Activated CD8-positive, alpha-beta memory T cell treated with anti-CD3 and anti-CD28 coated beads, Interleukin-2, amount 10 ng/mL, durations not matched to agents 7 days and 5 days (primary cell): ENCODE measurements around the gene LIFR. TPM values are rescaled to one million over a fixed set of nuclear protein-coding genes. Genes with fewer than 3 reads are reported as not detected.
"Not testable (repeated sequence)": the region's sequence is repeated elsewhere in the genome, so short reads cannot be mapped to it uniquely, and the experiment has no call there.

Source experiments
- ATAC-seq: fragments of 150-1000 bp; cut with Tn5 transposase; one replicate; pipeline ENCODE4 v1.10.0; 2021; ENCODE audit warnings: moderate library complexity
- CTCF ChIA-PET: fragments of 350-600 bp; sonication (Branson Sonifier 250); formaldehyde crosslinking; loops from one replicate; lab custom pipeline; 2021; ENCODE audit warnings: antibody characterized with exemption; lab: Charles Lee
- DNase-seq: peaks from one replicate; pipeline ENCODE4 v3.0.0-alpha.2; 2020
- H3K27ac Mint-ChIP-seq: one replicate; pipeline ENCODE4 v1.8.0; 2021; ENCODE audit warnings: mild to moderate bottlenecking, mixed read lengths
- H3K27me3 Mint-ChIP-seq: one replicate; pipeline ENCODE4 v1.8.0; 2021; ENCODE audit warnings: mixed read lengths
- H3K36me3 Mint-ChIP-seq: one replicate; pipeline ENCODE4 v1.8.0; 2021; ENCODE audit warnings: mild to moderate bottlenecking, mixed read lengths
- H3K4me1 Mint-ChIP-seq: one replicate; pipeline ENCODE4 v1.8.0; 2021; ENCODE audit warnings: mixed read lengths
- H3K4me3 Mint-ChIP-seq: one replicate; pipeline ENCODE4 v1.8.0; 2021; ENCODE audit warnings: mild to moderate bottlenecking, moderate library complexity, mixed read lengths
- H3K9me3 Mint-ChIP-seq: one replicate; pipeline ENCODE4 v1.8.0; 2022; ENCODE audit warnings: low read depth, mixed read lengths
- total RNA-seq, 2 experiments: library from RNA; stranded (reverse); gene quantifications; one replicate each; pipeline ENCODE4 v1.2.3, GENCODE V29; 2021

Gene LIFR
- total RNA-seq, 2 experiments from 2014 or later = not detected

GRCh38 chr5:38573521-38573920 is 17.1 kb upstream of the LIFR start:
- H3K27me3 Mint-ChIP-seq = peaks cover 19% of the 10 kb centered on the region

GRCh38 chr5:38569180-38569579 is 12.7 kb upstream of the LIFR start:
- CTCF ChIA-PET = no interaction called here
- H3K36me3 Mint-ChIP-seq = no peaks in the 10 kb centered on the region
- H3K4me1 Mint-ChIP-seq = no peaks in the 10 kb centered on the region
- H3K4me3 Mint-ChIP-seq = no peak overlapping the region
- H3K27me3 Mint-ChIP-seq = peaks cover 25% of the 10 kb centered on the region
- ATAC-seq = no peak
- H3K27ac Mint-ChIP-seq = no peak overlapping the region
- H3K9me3 Mint-ChIP-seq = no peaks in the 10 kb centered on the region
- DNase-seq = no peak

More at GRCh38 chr5:38573521-38573920, 17.1 kb upstream of the LIFR start:
- no peak overlapping the region for H3K27ac Mint-ChIP-seq
- H3K4me1 Mint-ChIP-seq = no peaks in the 10 kb centered on the region
- no peaks in the 10 kb centered on the region for H3K9me3 Mint-ChIP-seq
- no peak for ATAC-seq
- H3K4me3 Mint-ChIP-seq = no peak overlapping the region
- CTCF ChIA-PET = no interaction called here
- no peaks in the 10 kb centered on the region for H3K36me3 Mint-ChIP-seq
- no peak for DNase-seq

GRCh38 chr5:38567306-38567705 is 10.9 kb upstream of the LIFR start:
- H3K27ac Mint-ChIP-seq, H3K9me3 Mint-ChIP-seq, H3K4me1 Mint-ChIP-seq, ATAC-seq, DNase-seq, H3K4me3 Mint-ChIP-seq, CTCF ChIA-PET, H3K36me3 Mint-ChIP-seq: not testable (repeated sequence)
- H3K27me3 Mint-ChIP-seq = peaks cover 34% of the 10 kb centered on the region

GRCh38 chr5:38563624-38564023 is 7.2 kb upstream of the LIFR start:
- H3K9me3 Mint-ChIP-seq = no peaks in the 10 kb centered on the region
- no peak overlapping the region for H3K4me3 Mint-ChIP-seq
- CTCF ChIA-PET = interaction anchor here (0.6 kb wide), 1 partner anchor 516 kb away, joined by 3 read pairs; no protein-coding TSS in a partner anchor
- H3K27ac Mint-ChIP-seq = no peak overlapping the region
- ATAC-seq (no peak), DNase-seq (no peak)
- no peaks in the 10 kb centered on the region for H3K36me3 Mint-ChIP-seq
- H3K27me3 Mint-ChIP-seq = peaks cover 45% of the 10 kb centered on the region
- H3K4me1 Mint-ChIP-seq = no peaks in the 10 kb centered on the region

- Mint-ChIP-seq H3K27me3 (peaks cover 48% of the 10 kb centered on the region), H3K4me3 (no peak overlapping the region), H3K36me3 (no peaks in the 10 kb centered on the region), H3K27ac (no peak overlapping the region), H3K4me1 (peaks cover under 1% of the 10 kb centered on the region), H3K9me3 (no peaks in the 10 kb centered on the region)
- DNase-seq (no peak), ATAC-seq (no peak)
- CTCF ChIA-PET = no interaction called here
These were observed 6.2 kb upstream of the LIFR start for GRCh38 chr5:38562444-38563210.

- ATAC-seq (no peak), DNase-seq (no peak)
- H3K9me3 Mint-ChIP-seq = no peaks in the 10 kb centered on the region
- peaks cover 9% of the 10 kb centered on the region for H3K4me1 Mint-ChIP-seq
- no peak overlapping the region for H3K27ac Mint-ChIP-seq
- H3K36me3 Mint-ChIP-seq = no peaks in the 10 kb centered on the region
- H3K27me3 Mint-ChIP-seq = peaks cover 71% of the 10 kb centered on the region
- no peak overlapping the region for H3K4me3 Mint-ChIP-seq
- CTCF ChIA-PET = interaction anchor here (1.0 kb wide), 1 partner anchor 9 kb away, joined by 3 read pairs; no protein-coding TSS in a partner anchor
These were observed 3.0 kb upstream of the LIFR start for GRCh38 chr5:38559428-38559827.

- H3K27ac Mint-ChIP-seq = no peak overlapping the region
- peaks cover 15% of the 10 kb centered on the region for H3K4me1 Mint-ChIP-seq
- no peaks in the 10 kb centered on the region for H3K9me3 Mint-ChIP-seq
- ATAC-seq = no peak
- H3K36me3 Mint-ChIP-seq = no peaks in the 10 kb centered on the region
- peak overlapping the region; percentile 71 for H3K4me3 Mint-ChIP-seq
- H3K27me3 Mint-ChIP-seq = peaks cover 74% of the 10 kb centered on the region
- CTCF ChIA-PET = interaction anchor here (1.3 kb wide), 1 partner anchor 116 kb away, joined by 6 read pairs; no protein-coding TSS in a partner anchor
- no peak for DNase-seq
These were observed 1.3 kb upstream of the LIFR start for GRCh38 chr5:38557792-38558191.

- Mint-ChIP-seq H3K4me1 (peaks cover 15% of the 10 kb centered on the region), H3K27me3 (peaks cover 77% of the 10 kb centered on the region), H3K27ac (no peak overlapping the region), H3K36me3 (no peaks in the 10 kb centered on the region), H3K4me3 (peak overlapping the region; percentile 71), H3K9me3 (no peaks in the 10 kb centered on the region)
- CTCF ChIA-PET = interaction anchor here (1.3 kb wide), 1 partner anchor 116 kb away, joined by 6 read pairs; no protein-coding TSS in a partner anchor
- DNase-seq (no peak), ATAC-seq (no peak)
These were observed 863 bp upstream of the LIFR start for GRCh38 chr5:38557308-38557710.

GRCh38 chr5:38556088-38556598 is 303 bp downstream of the LIFR start:
- Mint-ChIP-seq H3K4me3 (peak overlapping the region; percentile 53), H3K36me3 (no peaks in the 10 kb centered on the region), H3K27me3 (peaks cover 77% of the 10 kb centered on the region), H3K27ac (no peak overlapping the region), H3K4me1 (peaks cover 15% of the 10 kb centered on the region), H3K9me3 (no peaks in the 10 kb centered on the region)
- DNase-seq (no peak), ATAC-seq (peak; percentile 10)
- CTCF ChIA-PET = interaction anchor here (1.2 kb wide), 1 partner anchor 115 kb away, joined by 6 read pairs; no protein-coding TSS in a partner anchor

GRCh38 chr5:38555354-38556087 is 925 bp downstream of the LIFR start:
- H3K27ac Mint-ChIP-seq = no peak overlapping the region
- no peaks in the 10 kb centered on the region for H3K9me3 Mint-ChIP-seq
- ATAC-seq = no peak
- peak overlapping the region; percentile 53 for H3K4me3 Mint-ChIP-seq
- H3K4me1 Mint-ChIP-seq = peaks cover 15% of the 10 kb centered on the region
- CTCF ChIA-PET = interaction anchor here (1.2 kb wide), 1 partner anchor 114 kb away, joined by 6 read pairs; no protein-coding TSS in a partner anchor
- H3K36me3 Mint-ChIP-seq = no peaks in the 10 kb centered on the region
- no peak for DNase-seq
- H3K27me3 Mint-ChIP-seq = peaks cover 78% of the 10 kb centered on the region

- no peak for DNase-seq
- CTCF ChIA-PET = interaction anchor here (2.6 kb wide), 1 partner anchor 113 kb away, joined by 16 read pairs; no protein-coding TSS in a partner anchor
- Mint-ChIP-seq H3K9me3 (no peaks in the 10 kb centered on the region), H3K36me3 (no peaks in the 10 kb centered on the region), H3K4me1 (peaks cover 15% of the 10 kb centered on the region), H3K27me3 (peaks cover 78% of the 10 kb centered on the region), H3K4me3 (no peak overlapping the region), H3K27ac (no peak overlapping the region)
- ATAC-seq = no peak
These were observed 1.6 kb downstream of the LIFR start for GRCh38 chr5:38554861-38555260.

- CTCF ChIA-PET = interaction anchor here (1.2 to 2.6 kb wide), 2 partner anchors 113 to 134 kb away, joined by 4 to 16 read pairs; no protein-coding TSS in a partner anchor
- H3K27me3 Mint-ChIP-seq = peaks cover 77% of the 10 kb centered on the region
- H3K9me3 Mint-ChIP-seq = no peaks in the 10 kb centered on the region
- DNase-seq = no peak
- H3K4me1 Mint-ChIP-seq = peaks cover 15% of the 10 kb centered on the region
- H3K4me3 Mint-ChIP-seq = no peak overlapping the region
- no peaks in the 10 kb centered on the region for H3K36me3 Mint-ChIP-seq
- H3K27ac Mint-ChIP-seq = no peak overlapping the region
- ATAC-seq = no peak
These were observed 2.0 kb downstream of the LIFR start for GRCh38 chr5:38554403-38554802.

- no peak overlapping the region for H3K27ac Mint-ChIP-seq
- ATAC-seq (no peak), DNase-seq (no peak)
- peaks cover 15% of the 10 kb centered on the region for H3K4me1 Mint-ChIP-seq
- H3K36me3 Mint-ChIP-seq = no peaks in the 10 kb centered on the region
- H3K27me3 Mint-ChIP-seq = peaks cover 74% of the 10 kb centered on the region
- no peaks in the 10 kb centered on the region for H3K9me3 Mint-ChIP-seq
- H3K4me3 Mint-ChIP-seq = no peak overlapping the region
- CTCF ChIA-PET = interaction anchor here (1.2 to 2.6 kb wide), 2 partner anchors 111 to 133 kb away, joined by 4 to 16 read pairs; no protein-coding TSS in a partner anchor
These were observed 3.4 kb downstream of the LIFR start for GRCh38 chr5:38553001-38553521.
